ENCODE measurements around the gene DUSP22. TPM values are rescaled to one million over a fixed set of nuclear protein-coding genes. Genes with fewer than 3 reads are reported as not detected.

Gene DUSP22
- total RNA-seq, 1 experiment from 2014 or later: 34.8 TPM

DNA sequence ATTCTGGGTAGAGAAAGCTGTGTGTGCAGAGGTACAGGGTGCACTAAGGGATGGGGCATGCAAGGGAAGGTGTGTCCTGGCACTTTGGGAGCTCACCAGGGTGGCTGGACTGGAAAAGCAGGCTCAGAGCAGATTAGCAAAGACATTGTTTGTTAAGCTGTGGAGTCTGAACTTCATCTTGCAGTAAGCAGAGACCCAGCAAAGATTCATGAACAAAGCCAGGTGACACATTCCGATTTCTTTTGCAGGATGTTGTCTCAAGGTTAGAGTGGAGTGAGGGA is 28.8 kb downstream of the DUSP22 start:
- H3K27ac ChIP-seq (ENCODE audit: low read length): no peak overlapping the region
- CTCF ChIA-PET: no interaction called here
- no TSS peak for BruUV-seq (replicated peaks)
- ATAC-seq (no peak), DNase-seq (ENCODE audit: low read depth, low spot score) (no peak)
- TF ChIP-seq, protein P1, sequence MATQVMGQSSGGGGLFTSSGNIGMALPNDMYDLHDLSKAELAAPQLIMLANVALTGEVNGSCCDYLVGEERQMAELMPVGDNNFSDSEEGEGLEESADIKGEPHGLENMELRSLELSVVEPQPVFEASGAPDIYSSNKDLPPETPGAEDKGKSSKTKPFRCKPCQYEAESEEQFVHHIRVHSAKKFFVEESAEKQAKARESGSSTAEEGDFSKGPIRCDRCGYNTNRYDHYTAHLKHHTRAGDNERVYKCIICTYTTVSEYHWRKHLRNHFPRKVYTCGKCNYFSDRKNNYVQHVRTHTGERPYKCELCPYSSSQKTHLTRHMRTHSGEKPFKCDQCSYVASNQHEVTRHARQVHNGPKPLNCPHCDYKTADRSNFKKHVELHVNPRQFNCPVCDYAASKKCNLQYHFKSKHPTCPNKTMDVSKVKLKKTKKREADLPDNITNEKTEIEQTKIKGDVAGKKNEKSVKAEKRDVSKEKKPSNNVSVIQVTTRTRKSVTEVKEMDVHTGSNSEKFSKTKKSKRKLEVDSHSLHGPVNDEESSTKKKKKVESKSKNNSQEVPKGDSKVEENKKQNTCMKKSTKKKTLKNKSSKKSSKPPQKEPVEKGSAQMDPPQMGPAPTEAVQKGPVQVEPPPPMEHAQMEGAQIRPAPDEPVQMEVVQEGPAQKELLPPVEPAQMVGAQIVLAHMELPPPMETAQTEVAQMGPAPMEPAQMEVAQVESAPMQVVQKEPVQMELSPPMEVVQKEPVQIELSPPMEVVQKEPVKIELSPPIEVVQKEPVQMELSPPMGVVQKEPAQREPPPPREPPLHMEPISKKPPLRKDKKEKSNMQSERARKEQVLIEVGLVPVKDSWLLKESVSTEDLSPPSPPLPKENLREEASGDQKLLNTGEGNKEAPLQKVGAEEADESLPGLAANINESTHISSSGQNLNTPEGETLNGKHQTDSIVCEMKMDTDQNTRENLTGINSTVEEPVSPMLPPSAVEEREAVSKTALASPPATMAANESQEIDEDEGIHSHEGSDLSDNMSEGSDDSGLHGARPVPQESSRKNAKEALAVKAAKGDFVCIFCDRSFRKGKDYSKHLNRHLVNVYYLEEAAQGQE (IDR thresholded peaks at IDR 0.05; ENCODE audit: insufficient read depth in 1 of 2, low read depth in 2 of 2, low read length in 1 of 2): no peak
- TF ChIP-seq SIN3A (IDR thresholded peaks at IDR 0.05; ENCODE audit: borderline replicate concordance, insufficient read depth, low read depth, low read length) (no peak), CTCF (IDR thresholded peaks at IDR 0.05) (no peak), TCF7L2 (IDR thresholded peaks at IDR 0.05; ENCODE audit: low read depth, low read length) (no peak), POLR2AphosphoS5 (IDR thresholded peaks at IDR 0.05; ENCODE audit: low read depth, low read length) (no peak)
- in situ Hi-C loops (cut with HindIII; ENCODE audit: low pct_unique_long_range_greater_than_20kb, low sequenced_read_pairs): no loop called here
- POLR2A ChIA-PET: no interaction called here
- no peaks in the 10 kb centered on the region for H3K9me3 ChIP-seq (ENCODE audit: control insufficient read depth, insufficient read depth, low read depth, low read length)
- no peaks in the 10 kb centered on the region for H3K4me1 ChIP-seq (ENCODE audit: control insufficient read depth, insufficient read depth, low read length)
- H3K27me3 ChIP-seq (ENCODE audit: control insufficient read depth, insufficient read depth, low read length): no peaks in the 10 kb centered on the region
- intact Hi-C loops (cut with micrococcal nuclease; ENCODE audit: unreplicated experiment): no loop called here
- H3K4me3 ChIP-seq (ENCODE audit: low read depth in 2 of 2, low read length in 2 of 2): no peak overlapping the region
- H3K36me3 ChIP-seq (ENCODE audit: control insufficient read depth, insufficient read depth, low read length): no peaks in the 10 kb centered on the region

- intact Hi-C loops (cut with micrococcal nuclease; ENCODE audit: unreplicated experiment): no loop called here
- BruUV-seq (replicated peaks): no TSS peak
- H3K4me3 ChIP-seq (ENCODE audit: low read depth in 2 of 2, low read length in 2 of 2): no peak overlapping the region
- no peak for ATAC-seq
- H3K27ac ChIP-seq (ENCODE audit: low read length): no peak overlapping the region
- no peaks in the 10 kb centered on the region for H3K4me1 ChIP-seq (ENCODE audit: control insufficient read depth, insufficient read depth, low read length)
- ChIA-PET POLR2A (no interaction called here), CTCF (no interaction called here)
- in situ Hi-C loops (cut with HindIII; ENCODE audit: low pct_unique_long_range_greater_than_20kb, low sequenced_read_pairs): no loop called here
- TF ChIP-seq TCF7L2 (IDR thresholded peaks at IDR 0.05; ENCODE audit: low read depth, low read length) (no peak), CTCF (IDR thresholded peaks at IDR 0.05) (no peak), SIN3A (IDR thresholded peaks at IDR 0.05; ENCODE audit: borderline replicate concordance, insufficient read depth, low read depth, low read length) (no peak), POLR2AphosphoS5 (IDR thresholded peaks at IDR 0.05; ENCODE audit: low read depth, low read length) (no peak)
- TF ChIP-seq, protein P1 (IDR thresholded peaks at IDR 0.05; ENCODE audit: insufficient read depth in 1 of 2, low read depth in 2 of 2, low read length in 1 of 2): no peak
- no peaks in the 10 kb centered on the region for H3K9me3 ChIP-seq (ENCODE audit: control insufficient read depth, insufficient read depth, low read depth, low read length)
- H3K27me3 ChIP-seq (ENCODE audit: control insufficient read depth, insufficient read depth, low read length): no peaks in the 10 kb centered on the region
- DNase-seq (ENCODE audit: low read depth, low spot score): no peak
- H3K36me3 ChIP-seq (ENCODE audit: control insufficient read depth, insufficient read depth, low read length): no peaks in the 10 kb centered on the region
Measured at GRCh38 chr6:321536-322258, 29.4 kb downstream of the DUSP22 start.
